GM04503 (cell line): Measurements from ENCODE around the gene ABHD5.

ENCODE experiments used
- DNase-seq: peaks from one replicate; pipeline ENCODE4 v3.0.0-alpha.2; 2012; ENCODE audit warnings: low read depth

ABHD5 gene

DNA sequence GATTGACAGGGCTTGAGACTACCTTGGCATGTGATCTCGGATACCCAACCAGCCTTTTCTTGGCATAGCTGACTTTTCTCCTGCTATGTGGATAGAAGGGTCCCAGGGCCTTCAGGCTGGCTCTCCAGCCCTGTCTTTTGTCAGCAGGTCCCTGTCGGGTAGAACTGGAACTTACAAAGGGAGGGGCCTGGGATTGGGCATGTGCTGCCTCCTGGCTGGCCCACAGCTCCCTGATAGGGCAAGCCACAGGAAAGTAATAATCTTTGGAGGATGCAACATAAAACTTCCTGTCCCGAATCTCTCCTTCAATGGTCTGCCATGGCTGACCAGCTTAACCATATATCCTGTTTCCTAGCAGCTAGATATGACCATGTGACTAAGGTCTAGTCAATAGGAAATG, 89.1 kb downstream of the ABHD5 start:
- no peak for DNase-seq

DNA sequence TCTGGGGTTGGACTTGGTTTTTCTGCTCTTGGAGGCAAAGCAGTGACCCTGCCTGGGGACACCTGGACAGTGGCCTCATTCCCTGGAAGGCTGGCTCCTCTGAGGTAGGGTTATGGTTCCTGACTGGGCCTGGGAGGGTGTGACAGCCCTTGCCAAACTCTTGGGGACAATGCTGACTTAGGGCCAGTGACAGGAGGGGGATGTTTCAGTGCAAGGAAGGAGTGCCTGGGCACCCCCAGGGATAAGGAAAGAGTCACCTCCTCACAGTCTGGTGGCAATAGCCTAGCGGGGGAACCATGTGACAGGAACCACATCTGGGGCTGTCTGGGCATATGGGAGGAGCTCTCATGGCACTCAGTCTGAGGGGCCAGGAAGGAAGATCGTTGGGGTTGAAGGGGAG, 91.8 kb downstream of the ABHD5 start:
- no peak for DNase-seq
